K562 treated with DMSO at 1 percent for 24 hours (cell line): ENCODE data around the gene MOB3B. TPM values are rescaled to one million over a fixed set of nuclear protein-coding genes. Genes with fewer than 3 reads are reported as not detected.

Source experiments
- total RNA-seq: library from RNA; unstranded; fragments of 300-600 nt; gene quantifications from 2 replicates; pipeline ENCODE4 v1.2.3, GENCODE V29; 2022; ENCODE audit warnings: low read depth; ENCODE audit not compliant: insufficient read depth

MOB3B gene
- 1.8 and 2.3 TPM in 2 replicates for total RNA-seq

GRCh38 chr9:27529316-27530278, at the start of gene MOB3B:
Gene MOB3B (minus strand): TSS chr9:27529814. CDS start chr9:27455550, 74,264 bp downstream.

GRCh38 chr9:27572918-27573633, 43.5 kb upstream of the MOB3B start, which contains the start of gene C9orf72:
Gene C9orf72 (minus strand): TSS chr9:27573481. CDS start chr9:27567120, 6,361 bp downstream.

GRCh38 chr9:27524236-27524635, 5.4 kb downstream of the MOB3B start, which contains the start of gene IFNK:
Gene IFNK (plus strand): TSS chr9:27524290. CDS start chr9:27524337, 47 bp downstream.

GRCh38 chr9:27297050-27297449, 232.6 kb downstream of the MOB3B start, which contains the start of gene EQTN:
Gene EQTN (minus strand): TSS chr9:27297150. CDS start chr9:27297055, 95 bp downstream.

Other genes with a start within 250 kb of the MOB3B start
- gene EQTN, start 232.7 kb downstream of the MOB3B start, total RNA-seq, result not detected in 2 replicates
- gene IFNK, start 5.5 kb downstream of the MOB3B start, total RNA-seq, result not detected in 2 replicates
- 2.4 TPM in 2 replicates for gene C9orf72, start 43.7 kb upstream of the MOB3B start, total RNA-seq